ENCODE results near the gene NR2C2.

Gene NR2C2

DNA sequence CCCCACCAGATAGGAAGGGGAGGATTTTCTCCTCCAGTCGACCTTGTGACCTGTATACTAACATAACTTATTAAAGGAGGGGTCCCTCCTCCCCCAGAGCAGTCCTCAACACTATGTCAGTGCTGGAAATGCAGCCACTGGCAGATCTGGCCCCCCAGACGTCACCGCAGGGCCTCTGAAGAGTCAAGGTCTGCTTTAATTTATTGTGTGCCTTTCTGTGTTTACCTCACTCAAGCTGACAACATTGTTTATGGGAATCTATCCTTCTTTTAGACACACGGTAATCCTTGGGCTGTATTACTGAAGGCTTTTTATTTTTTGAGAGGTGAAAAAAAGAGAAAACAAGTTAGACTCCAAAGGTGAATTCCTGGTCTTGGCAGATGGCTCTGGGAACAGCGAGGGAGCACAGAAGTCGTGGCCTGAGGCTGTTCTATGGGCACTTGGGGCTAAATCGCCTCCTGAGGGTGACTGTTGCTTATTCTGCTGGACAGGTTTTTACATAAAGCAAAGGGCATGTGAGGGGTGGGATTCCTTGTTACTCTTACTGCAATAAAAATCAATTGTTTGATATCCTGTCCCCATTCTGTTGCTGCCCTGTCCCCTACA is 13.5 kb upstream of the NR2C2 start:
- Mint-ChIP-seq H3K36me3 (no peaks in the 10 kb centered on the region), H3K9me3 (no peaks in the 10 kb centered on the region), H3K4me1 (no peaks in the 10 kb centered on the region), H3K27ac (no peak overlapping the region), H3K4me3 (no peak overlapping the region)
- no peak for DNase-seq (ENCODE audit: low spot score in 2 of 2)
- no peak for ATAC-seq

DNA sequence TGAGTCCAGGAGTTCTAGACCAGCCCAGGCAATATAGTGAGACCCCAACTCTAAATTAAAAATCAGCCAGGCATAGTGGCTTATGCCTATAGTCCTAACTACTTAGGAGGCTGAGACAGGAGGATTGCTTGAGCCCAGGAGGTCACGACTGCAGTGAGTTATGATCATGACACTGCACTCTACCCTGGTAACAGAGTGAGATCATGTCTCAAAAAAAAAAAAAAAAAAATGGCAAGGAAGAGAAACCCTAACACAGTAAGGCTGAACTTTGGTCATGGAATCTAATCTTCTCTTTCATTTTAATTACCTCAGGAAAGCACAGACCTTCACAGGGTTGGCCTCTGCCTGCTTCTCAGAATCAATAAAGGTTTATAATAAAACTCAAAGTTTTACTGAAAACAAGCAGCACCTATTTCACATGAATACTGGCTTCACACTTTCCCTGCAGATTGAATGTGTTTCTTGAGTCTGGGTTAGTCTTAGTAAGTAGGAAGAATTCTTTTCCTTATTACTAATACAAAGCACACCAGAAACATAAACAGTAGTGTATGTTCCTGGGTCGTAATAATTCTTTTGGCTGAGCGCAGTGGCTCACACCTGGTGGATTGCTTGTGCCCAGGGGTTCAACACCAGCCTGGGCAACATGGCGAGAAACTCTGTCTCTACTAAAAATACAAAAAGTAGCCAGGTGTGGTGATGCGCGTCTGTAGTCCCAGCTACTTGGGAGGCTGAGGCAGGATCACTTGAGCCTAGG is 11.6 kb upstream of the NR2C2 start:
- Mint-ChIP-seq H3K4me1 (no peaks in the 10 kb centered on the region), H3K27ac (no peak overlapping the region), H3K9me3 (no peaks in the 10 kb centered on the region), H3K4me3 (no peak overlapping the region), H3K36me3 (no peaks in the 10 kb centered on the region)
- ATAC-seq (no peak), DNase-seq (ENCODE audit: low spot score in 2 of 2) (no peak)

DNA sequence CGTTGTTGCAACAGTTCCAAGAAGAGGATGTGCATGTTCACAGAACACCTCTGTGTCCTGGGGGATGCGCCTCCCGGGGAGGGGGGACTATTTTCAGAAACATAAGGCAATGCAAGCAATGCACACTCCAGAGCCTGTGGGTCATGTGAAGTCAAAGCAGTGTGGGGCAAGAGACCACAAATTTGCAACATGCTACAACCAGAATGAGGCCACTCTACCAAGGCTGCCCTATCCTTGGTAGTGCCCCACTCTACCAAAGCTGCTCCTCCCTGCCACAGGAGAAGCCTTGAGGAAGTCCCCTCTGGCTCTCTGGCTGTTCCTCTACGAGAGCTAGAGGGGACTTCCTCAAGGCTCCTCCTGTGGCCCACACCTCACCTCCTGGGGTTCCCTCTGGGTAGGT is 8.4 kb upstream of the NR2C2 start:
- Mint-ChIP-seq H3K4me3 (no peak overlapping the region), H3K36me3 (peaks cover 12% of the 10 kb centered on the region), H3K27ac (no peak overlapping the region), H3K4me1 (peaks cover 7% of the 10 kb centered on the region), H3K9me3 (no peaks in the 10 kb centered on the region)
- no peak for DNase-seq (ENCODE audit: low spot score in 2 of 2)
- no peak for ATAC-seq

DNA sequence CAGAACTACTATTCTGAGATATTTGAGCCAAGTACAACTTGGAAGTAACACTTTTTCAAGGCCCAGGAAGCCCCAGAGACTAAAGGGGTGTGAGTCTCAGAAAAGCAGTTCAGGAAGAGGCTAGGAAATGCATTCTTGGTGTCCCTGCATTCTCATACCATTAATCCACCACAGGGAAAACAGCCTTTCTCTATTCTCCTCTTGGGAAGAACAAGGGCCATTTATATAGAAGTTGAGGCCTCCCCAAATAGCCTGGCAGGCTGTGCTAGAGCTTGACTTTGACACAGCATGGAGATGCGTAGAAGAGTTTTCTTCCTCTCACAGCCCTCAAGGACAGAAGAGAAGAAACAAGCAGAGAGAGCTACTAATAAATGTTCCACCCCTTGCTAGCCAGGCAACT is 5.5 kb upstream of the NR2C2 start:
- H3K27ac Mint-ChIP-seq = peak overlapping the region; percentile 74
- H3K4me3 Mint-ChIP-seq = no peak overlapping the region
- ATAC-seq = no peak
- no peaks in the 10 kb centered on the region for H3K9me3 Mint-ChIP-seq
- H3K36me3 Mint-ChIP-seq = peaks cover 41% of the 10 kb centered on the region
- peaks cover 17% of the 10 kb centered on the region for H3K4me1 Mint-ChIP-seq
- DNase-seq (ENCODE audit: low spot score in 2 of 2) = no peak

DNA sequence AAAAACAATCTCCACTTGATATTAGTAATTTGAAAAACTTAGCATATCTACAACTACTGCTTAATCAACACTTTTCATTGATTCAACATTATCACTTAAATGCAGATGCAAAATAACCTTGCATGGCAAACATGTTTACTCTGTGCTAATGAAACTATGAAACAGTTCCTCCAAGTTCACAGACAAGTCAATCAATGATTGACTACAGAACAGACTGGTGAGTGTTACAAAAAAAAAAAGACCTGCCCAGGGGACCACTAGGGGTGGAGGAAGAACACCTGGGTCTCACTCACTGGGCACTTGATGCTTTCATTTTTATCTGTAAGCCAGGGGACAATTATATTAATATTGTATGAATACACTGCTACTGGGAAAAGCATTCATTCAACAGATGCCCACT is 4.3 kb upstream of the NR2C2 start:
- Mint-ChIP-seq H3K36me3 (peaks cover 53% of the 10 kb centered on the region), H3K4me1 (peaks cover 17% of the 10 kb centered on the region), H3K9me3 (no peaks in the 10 kb centered on the region), H3K4me3 (no peak overlapping the region), H3K27ac (no peak overlapping the region)
- DNase-seq (ENCODE audit: low spot score in 2 of 2) (no peak), ATAC-seq (no peak)

DNA sequence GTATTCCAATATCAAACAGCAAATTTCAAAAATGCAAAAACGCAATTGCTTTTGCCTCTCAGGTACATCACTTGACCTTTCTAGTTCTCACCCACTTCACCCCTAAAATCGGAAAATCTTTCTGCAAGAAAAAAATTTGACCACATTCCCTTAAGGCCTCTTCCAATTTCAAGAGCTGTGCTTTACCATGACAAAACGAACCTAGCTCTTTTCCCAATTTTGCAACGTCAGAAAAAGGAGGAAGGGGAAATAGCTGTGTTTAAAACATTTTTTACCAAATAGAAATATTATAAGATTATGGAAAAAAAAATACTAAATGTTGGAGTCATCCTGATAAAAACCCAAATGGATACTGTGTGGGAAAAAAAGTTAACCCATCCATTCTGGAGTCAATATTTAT is 1.1 kb upstream of the NR2C2 start:
- Mint-ChIP-seq H3K27ac (peak overlapping the region; percentile 100), H3K4me1 (peaks cover 36% of the 10 kb centered on the region), H3K4me3 (peak overlapping the region; percentile 98), H3K9me3 (no peaks in the 10 kb centered on the region), H3K36me3 (peaks cover 78% of the 10 kb centered on the region)
- ATAC-seq (no peak), DNase-seq (ENCODE audit: low spot score in 2 of 2) (no peak)

DNA sequence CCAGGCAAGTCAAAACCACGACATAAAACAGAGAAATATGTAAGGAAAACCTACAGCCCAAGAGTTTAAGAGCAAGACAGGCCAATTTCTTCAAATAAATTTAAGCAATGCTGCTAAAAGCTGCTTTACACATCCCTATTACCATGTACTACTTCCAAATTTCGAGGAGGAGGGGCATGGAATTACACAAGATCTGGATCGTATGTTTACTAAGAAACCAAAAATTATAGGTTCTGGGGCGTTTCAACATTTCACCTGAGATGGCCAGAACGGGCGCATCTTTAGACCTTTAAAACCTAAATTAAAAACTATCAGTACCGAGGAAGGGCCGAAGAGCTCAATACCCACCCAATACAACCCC is 664 bp upstream of the NR2C2 start:
- Mint-ChIP-seq H3K4me3 (peak overlapping the region; percentile 98), H3K36me3 (peaks cover 78% of the 10 kb centered on the region), H3K4me1 (peaks cover 36% of the 10 kb centered on the region), H3K27ac (peak overlapping the region; percentile 100), H3K9me3 (no peaks in the 10 kb centered on the region)
- ATAC-seq (no peak), DNase-seq (ENCODE audit: low spot score in 2 of 2) (no peak)

DNA sequence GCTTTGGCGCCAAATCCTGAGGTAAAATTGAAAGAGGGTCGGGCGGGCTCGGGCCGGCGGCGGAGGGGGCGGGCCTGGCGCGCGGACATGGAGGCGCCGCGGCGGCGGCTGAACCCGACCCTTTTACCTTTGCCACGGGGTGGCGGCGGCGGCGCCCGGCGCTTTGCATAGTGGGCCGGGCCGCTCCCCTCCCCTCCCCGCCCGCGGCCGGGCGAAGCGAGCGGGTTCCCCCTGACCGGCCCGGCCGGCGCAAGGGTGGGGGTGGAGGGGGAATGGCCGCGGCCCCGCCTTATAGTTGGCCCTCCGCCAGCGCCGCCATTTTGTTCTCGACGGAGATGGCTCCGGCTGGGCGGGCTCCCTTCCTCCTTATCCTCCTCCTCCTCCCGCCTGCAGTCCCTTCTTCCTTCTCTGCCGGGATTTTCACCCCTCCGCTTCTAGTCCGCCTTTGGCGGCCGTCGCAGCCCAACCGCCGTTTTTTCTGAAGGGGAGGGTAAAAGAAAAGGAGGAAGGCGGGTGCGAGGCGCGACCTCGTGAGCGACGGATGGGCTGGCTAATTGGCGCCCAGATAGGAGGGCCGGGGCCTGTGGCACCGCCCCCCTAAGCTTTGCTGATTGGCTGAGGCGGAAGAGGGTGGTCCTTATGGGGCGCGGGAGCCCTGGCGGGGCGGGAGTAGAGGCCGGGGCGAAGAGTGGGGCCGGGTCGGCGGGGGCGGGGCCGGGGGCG is 664 bp downstream of the NR2C2 start:
- Mint-ChIP-seq H3K4me3 (peak overlapping the region; percentile 98), H3K9me3 (no peaks in the 10 kb centered on the region), H3K27ac (peak overlapping the region; percentile 100), H3K36me3 (peaks cover 74% of the 10 kb centered on the region), H3K4me1 (peaks cover 42% of the 10 kb centered on the region)
- peak; percentile 94 for ATAC-seq
- peak; percentile 95 to 98 for DNase-seq (ENCODE audit: low spot score in 2 of 2)

DNA sequence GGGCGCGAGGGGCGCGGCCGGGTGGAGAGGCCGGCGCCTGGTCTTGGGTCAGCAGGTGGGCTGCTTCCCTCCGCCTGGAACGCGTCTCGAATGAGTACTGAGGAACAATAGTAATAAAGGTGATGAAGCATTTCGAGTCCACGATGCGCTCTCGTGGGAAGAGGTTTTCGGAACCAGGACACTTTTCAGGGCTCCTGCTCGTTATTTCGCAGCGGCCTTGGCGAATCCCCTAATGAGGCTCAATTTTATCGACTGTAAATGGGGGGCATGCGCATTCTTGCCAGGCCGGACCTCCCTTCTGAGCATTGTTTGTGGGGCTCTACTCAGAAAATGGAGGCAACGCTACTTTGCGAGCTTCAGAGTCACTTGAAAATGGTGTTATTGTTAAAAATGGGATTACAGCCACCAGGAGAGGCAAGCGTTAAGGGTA is 1.2 kb downstream of the NR2C2 start:
- Mint-ChIP-seq H3K9me3 (no peaks in the 10 kb centered on the region), H3K4me3 (peak overlapping the region; percentile 98), H3K36me3 (peaks cover 69% of the 10 kb centered on the region), H3K27ac (peak overlapping the region; percentile 100), H3K4me1 (peaks cover 37% of the 10 kb centered on the region)
- DNase-seq (ENCODE audit: low spot score in 2 of 2) = no peak
- no peak for ATAC-seq

DNA sequence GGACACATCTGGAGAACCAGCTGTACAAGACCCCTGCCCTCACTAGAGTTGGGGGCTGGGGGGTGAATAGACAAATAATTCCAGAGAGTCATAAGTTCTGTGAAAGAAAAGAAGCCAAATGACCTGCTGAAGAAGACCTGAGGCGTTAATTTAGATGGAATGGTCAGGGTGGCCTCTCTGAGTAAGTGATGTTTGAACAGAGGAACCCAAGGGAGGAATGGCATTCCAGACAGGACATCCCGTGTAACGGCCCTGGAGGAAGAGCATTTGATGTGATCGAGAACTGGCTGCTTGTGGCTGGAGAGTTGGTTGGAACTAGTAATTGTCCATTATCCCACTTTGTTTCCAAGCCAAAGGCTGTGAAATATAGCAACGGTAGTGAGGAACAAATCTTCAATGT is 1.7 kb downstream of the NR2C2 start:
- Mint-ChIP-seq H3K4me3 (peak overlapping the region; percentile 98), H3K36me3 (peaks cover 64% of the 10 kb centered on the region), H3K9me3 (no peaks in the 10 kb centered on the region), H3K4me1 (peaks cover 37% of the 10 kb centered on the region), H3K27ac (peak overlapping the region; percentile 100)
- DNase-seq (ENCODE audit: low spot score in 2 of 2) (no peak), ATAC-seq (no peak)

DNA sequence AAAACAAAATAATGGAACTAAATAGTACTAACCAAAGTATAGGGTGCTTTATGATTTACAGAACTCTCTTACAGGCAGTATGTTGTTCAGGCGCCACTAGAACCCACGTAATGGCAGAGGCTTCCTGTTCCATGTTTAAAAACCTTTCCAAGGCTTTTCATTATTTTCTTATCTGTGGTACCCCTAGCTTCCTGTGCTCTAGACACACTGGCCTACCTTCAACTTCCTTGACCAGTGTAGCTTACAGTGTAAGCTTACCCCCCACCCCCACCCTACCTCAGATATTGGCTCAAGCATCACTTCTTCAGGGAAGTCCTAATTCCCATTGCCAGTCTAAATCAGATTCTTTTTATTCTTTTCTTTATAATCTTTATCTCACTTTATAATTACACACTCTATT is 2.9 kb downstream of the NR2C2 start:
- DNase-seq (ENCODE audit: low spot score in 2 of 2) (no peak), ATAC-seq (no peak)
- Mint-ChIP-seq H3K9me3 (no peaks in the 10 kb centered on the region), H3K4me3 (peak overlapping the region; percentile 98), H3K27ac (peak overlapping the region; percentile 100), H3K4me1 (peaks cover 48% of the 10 kb centered on the region), H3K36me3 (peaks cover 55% of the 10 kb centered on the region)

DNA sequence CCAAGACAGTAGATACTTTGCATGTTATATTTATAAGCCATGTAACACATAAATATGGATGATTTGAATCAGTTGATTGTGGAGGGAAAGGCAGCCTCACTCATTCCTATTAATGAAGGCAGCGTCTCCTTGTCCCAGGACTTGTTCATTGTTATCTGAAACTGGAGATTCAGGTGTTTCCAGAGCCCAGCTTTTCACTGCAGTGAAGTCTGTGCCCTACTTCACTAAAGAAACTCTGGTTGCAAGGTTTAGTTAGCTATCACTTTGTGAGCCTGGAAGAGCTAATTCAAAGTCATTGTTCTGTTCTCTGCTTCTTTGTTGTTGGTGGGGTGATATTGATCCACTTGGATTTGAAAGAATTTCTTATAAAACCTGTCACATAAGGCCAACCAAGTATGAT is 9.8 kb downstream of the NR2C2 start:
- no peaks in the 10 kb centered on the region for H3K9me3 Mint-ChIP-seq
- H3K36me3 Mint-ChIP-seq = peaks cover 27% of the 10 kb centered on the region
- no peak for ATAC-seq
- no peak overlapping the region for H3K4me3 Mint-ChIP-seq
- no peak overlapping the region for H3K27ac Mint-ChIP-seq
- DNase-seq (ENCODE audit: low spot score in 2 of 2) = no peak
- peaks cover 54% of the 10 kb centered on the region for H3K4me1 Mint-ChIP-seq

DNA sequence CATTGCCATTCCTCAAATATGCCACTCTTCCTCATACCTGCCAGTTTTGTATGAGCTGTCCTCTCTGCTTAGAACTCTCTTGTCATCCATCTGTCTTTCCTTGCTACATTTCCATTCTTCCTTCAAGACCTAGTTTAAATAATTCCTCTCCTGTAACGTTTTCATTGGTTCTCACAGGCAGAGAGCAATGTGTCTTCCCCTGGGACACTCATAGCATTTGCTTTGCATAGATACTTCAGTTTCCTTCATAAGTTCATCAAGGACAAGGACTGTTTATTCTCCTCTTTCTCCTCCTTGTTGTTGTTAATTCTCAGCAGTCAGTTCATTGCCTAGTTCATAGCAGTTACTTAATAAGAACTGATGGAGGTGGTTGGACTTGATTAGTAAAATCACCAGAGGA is 10.5 kb downstream of the NR2C2 start:
- H3K4me1 Mint-ChIP-seq = peaks cover 47% of the 10 kb centered on the region
- no peak for ATAC-seq
- peak overlapping the region; percentile 0 for H3K27ac Mint-ChIP-seq
- no peak for DNase-seq (ENCODE audit: low spot score in 2 of 2)
- H3K9me3 Mint-ChIP-seq = no peaks in the 10 kb centered on the region
- H3K4me3 Mint-ChIP-seq = no peak overlapping the region
- peaks cover 34% of the 10 kb centered on the region for H3K36me3 Mint-ChIP-seq

DNA sequence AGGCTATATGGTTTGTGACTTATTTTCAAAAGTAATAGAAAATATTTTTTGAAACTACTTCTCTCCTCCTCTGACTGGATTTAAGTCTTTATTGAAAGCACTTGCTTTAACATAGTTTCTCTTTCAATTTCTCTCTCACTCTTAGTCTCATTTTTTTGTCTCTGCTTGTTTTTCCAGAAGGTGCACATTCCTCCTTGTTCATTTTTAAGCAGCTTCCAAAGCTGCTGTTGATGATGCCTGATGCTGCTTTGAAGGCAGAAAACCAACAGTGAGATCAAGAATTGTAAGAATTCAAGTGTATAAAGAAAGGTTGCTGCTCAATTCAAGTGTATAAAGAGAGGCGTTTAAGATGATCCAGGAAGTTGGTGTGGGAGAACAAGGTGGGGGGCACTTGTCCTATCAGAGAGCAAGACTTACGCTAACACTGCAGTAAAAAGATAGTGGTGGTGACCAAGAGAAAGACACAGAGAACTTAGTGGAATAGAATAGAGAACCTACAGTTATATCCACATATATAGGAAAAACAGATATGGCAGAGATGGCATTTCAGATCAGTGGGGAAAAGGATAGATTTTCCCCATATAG is 12.1 kb downstream of the NR2C2 start:
- Mint-ChIP-seq H3K4me3 (peak overlapping the region; percentile 63), H3K27ac (peak overlapping the region; percentile 89), H3K36me3 (peaks cover 45% of the 10 kb centered on the region), H3K9me3 (no peaks in the 10 kb centered on the region), H3K4me1 (peaks cover 44% of the 10 kb centered on the region)
- ATAC-seq (peak; percentile 57), DNase-seq (ENCODE audit: low spot score in 2 of 2) (no peak)

DNA sequence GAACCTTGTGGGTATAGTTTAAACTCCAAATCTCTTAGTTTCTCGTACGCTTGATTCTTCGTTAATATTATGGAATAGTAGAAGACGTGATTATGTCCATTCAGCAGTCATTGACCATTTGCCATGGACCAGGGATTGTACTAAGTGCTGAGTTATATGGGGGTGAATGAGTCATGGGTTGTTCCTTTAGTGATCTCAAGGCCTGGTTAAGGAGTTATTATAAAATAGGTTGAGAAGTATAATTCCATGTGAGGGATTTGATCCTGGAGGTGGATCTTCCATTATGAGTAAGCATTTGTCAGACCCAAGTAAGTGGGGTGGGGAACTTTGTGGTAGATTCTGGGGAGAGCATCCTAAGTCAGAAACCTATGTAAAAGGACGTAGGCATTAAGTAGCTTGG is 15.4 kb downstream of the NR2C2 start:
- no peaks in the 10 kb centered on the region for H3K9me3 Mint-ChIP-seq
- H3K36me3 Mint-ChIP-seq = peaks cover 66% of the 10 kb centered on the region
- no peak overlapping the region for H3K4me3 Mint-ChIP-seq
- no peak for DNase-seq (ENCODE audit: low spot score in 2 of 2)
- H3K4me1 Mint-ChIP-seq = peaks cover 15% of the 10 kb centered on the region
- H3K27ac Mint-ChIP-seq = no peak overlapping the region
- ATAC-seq = no peak
